ENCODE data around the gene UBAP2.
"Not testable (repeated sequence)": the region's sequence is repeated elsewhere in the genome, so short reads cannot be mapped to it uniquely, and the experiment has no call there.

The UBAP2 gene

DNA sequence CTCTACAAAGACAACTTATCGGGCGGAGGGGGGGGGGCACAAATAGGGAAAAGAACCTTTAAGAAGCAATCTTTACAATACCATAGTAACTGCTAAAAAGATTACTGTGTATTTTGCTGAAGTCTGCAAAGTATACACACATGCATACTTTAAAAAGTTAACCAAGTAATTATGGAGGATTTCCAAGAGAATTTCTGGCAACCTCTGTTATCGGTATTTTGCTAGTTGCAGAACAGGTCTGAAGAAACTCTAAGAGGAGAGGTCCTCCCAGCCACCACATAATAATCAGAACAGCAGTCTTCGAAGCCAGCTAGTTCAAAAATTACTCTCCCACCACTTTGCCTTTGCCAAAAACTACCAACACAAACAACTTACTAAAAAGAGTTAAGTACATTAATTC is 56.1 kb downstream of the UBAP2 start:
- no peak for DNase-seq (ENCODE audit: low read depth in 3 of 3, low spot score in 1 of 3)

GRCh38 chr9:33988219-33988890 is 60.3 kb downstream of the UBAP2 start:
- no peak for DNase-seq (ENCODE audit: low read depth in 3 of 3, low spot score in 1 of 3)

DNA sequence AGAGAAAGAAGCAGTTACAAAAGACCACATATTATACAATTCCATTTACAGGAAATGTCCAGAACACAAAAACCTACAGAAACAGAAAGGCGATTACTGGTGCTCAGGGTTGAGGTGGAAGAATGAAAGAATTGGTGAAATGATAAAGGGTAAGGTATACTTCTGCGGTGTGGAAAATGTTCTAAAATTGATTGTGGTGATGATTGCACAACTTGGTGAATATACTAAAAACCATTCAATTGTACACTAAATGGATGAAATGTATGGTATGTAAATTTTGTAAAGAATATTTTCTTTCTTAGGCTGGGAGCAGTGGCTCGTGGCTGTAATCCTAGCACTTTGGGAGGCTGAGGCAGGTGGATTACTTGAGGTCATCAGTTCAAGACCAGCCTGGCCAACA is 72.3 kb downstream of the UBAP2 start:
- no peak for DNase-seq (ENCODE audit: low read depth in 3 of 3, low spot score in 1 of 3)

GRCh38 chr9:33972698-33973097 is 76.0 kb downstream of the UBAP2 start:
- DNase-seq (ENCODE audit: low read depth in 3 of 3, low spot score in 1 of 3), result no peak

DNA sequence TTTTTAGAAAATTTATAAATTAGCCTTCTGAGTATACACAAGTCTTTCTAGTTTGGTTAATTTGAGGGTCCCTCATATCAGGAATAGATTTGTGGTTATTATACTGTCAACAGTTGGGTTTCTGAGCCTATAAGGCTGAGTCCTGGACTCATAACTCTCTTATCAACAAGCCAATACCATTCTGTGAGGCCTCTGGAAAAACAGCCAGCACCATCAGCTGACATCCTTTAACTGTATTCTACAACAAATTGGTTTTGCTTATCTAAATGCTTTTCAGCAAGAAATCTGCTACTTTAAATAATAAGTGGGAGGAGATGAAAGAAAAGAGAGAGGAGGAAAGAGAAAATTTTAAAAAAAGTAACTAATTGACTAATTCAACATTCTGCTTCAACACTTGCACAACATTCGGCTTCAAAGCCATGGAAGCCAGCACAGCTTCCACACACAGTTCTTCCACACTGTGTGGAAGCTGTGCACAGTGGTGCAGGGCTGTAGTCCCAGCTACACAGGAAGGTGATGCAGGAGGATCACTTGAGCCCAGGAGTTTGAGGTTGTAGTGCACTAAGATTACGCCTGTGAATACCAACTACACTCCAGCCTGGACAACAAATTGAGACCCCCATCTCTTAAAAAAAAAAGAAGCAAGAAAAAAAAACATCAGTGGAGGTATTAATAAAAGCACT is 84.5 kb downstream of the UBAP2 start:
- no peak for DNase-seq (ENCODE audit: low read depth in 3 of 3, low spot score in 1 of 3)

DNA sequence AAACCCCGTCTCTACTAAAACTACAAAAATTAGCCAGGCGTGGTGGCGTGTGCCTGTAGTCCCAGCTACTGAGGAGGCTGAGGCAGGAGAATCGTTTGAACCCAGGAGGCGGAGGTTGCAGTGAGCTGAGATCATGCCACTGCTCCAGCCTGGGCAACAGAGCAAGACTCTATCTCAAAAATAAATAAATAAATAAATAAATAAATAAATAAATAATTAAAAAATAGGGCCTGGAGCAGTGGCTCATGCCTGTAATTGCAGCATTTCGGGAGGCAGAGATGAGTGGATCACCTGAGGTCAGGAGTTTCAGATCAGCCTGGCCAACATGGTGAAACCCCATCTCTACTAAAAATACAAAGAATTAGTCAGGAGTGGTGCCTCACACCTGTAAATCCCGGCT is 86.2 kb downstream of the UBAP2 start:
- DNase-seq (ENCODE audit: low read depth in 3 of 3, low spot score in 1 of 3), result not testable (repeated sequence)

DNA sequence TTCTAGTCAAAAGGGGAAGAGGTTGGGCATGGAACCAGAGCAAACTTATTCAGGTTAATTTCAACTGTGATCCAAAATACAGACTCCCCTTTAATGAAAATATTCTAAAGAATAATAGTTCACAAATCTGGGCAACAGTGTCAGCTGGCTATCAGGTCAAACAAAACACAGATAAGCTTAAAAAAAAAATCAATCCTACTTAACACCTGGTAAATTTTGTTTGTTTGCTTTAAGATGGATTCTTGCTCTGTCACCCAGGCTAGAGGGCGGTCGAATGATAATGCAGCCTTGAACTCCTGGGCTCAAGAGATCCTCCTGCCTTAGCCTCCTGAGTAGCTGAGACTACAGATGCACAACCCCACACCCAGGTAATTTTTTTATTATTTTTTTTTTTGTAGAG is 89.0 kb downstream of the UBAP2 start:
- DNase-seq (ENCODE audit: low read depth in 3 of 3, low spot score in 1 of 3), result no peak

DNA sequence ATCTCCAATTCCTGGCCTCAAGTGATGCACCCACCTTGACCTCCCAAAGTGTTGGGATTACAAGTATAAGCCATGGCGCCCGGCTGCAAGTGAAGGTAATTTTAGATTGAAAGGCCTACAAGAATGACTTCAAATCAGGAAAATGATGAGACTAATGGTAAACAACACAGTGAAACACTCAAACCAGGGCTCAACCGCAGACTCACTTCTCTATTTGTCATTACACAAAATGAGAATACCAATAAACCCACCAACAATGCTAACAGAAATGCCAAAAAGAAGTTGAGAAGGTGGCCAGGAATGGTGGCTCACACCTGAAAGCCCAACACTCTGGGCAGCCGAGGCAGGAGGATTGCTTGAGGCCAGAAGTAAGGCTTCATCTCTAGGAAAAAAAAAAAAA is 92.1 kb downstream of the UBAP2 start:
- no peak for DNase-seq (ENCODE audit: low read depth in 3 of 3, low spot score in 1 of 3)

- no peak for DNase-seq (ENCODE audit: low read depth in 3 of 3, low spot score in 1 of 3)
These were observed 96.6 kb downstream of the UBAP2 start for GRCh38 chr9:33952066-33952465.

GRCh38 chr9:33950371-33950770 is 98.3 kb downstream of the UBAP2 start:
- no peak for DNase-seq (ENCODE audit: low read depth in 3 of 3, low spot score in 1 of 3)

DNA sequence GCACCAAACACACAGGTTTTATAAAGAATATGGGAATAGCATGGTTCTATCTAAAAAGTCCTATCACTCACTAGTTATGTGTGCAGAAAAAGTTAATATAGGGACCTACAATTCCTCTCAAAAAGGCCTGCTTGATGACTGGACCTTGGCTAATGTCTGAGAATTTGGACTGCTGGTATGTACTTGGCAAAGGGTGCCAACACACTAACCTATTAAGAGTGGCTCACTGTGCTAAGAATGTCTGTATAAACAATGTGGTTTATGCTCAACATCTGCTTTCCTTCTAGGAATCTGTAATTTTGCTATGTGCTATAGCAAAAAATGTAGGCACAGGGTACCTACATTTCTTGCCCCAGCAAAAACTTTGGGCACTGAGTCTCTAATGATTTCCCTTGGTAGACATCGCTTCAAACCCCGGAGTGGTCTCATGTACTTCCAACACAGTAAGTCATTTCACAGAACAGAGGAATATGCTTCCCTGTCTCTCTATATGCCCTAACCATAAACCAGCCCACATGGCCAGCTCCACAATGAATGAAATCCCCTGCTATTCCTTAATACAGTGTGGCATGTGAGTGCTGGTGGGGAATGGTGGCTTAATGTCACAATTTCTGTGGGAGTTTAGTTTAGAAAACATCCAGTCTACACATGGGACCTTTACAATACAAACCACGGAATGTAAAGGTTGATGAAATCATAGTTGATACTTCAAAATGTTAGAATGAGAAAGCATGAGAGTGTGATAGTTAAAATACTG is 101.7 kb downstream of the UBAP2 start:
- no peak for DNase-seq (ENCODE audit: low read depth in 3 of 3, low spot score in 1 of 3)

GRCh38 chr9:33943389-33943788 is 105.3 kb downstream of the UBAP2 start:
- no peak for DNase-seq (ENCODE audit: low read depth in 3 of 3, low spot score in 1 of 3)

DNA sequence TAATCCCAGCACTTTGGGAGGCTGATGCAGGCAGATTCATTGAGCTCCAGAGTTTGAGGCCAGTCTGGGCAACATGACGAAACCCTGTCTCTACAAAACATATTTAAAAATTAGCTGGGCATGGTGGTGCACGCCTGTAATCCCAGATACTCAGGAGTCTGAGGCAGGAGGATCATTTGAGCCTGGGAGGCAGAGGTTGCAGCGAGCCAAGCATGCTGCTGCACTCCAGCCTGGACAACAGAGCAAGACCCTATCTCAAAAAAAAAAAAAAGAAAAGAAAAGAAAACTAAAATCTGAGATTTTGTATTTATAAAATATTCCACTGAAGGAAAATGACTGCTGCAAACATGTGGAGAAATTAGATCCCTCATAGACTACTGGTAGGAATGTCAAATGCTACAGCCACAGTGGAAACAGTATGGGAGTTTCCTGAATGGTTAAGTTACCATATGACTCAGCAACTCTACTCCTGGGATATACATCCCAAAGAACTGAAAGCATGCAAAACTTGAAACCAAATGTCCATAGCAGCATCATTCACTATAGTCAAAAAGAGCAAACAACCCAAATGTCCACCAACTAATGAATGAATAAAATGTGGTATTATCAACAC is 106.1 kb downstream of the UBAP2 start:
- DNase-seq (ENCODE audit: low read depth in 3 of 3, low spot score in 1 of 3), result no peak

DNA sequence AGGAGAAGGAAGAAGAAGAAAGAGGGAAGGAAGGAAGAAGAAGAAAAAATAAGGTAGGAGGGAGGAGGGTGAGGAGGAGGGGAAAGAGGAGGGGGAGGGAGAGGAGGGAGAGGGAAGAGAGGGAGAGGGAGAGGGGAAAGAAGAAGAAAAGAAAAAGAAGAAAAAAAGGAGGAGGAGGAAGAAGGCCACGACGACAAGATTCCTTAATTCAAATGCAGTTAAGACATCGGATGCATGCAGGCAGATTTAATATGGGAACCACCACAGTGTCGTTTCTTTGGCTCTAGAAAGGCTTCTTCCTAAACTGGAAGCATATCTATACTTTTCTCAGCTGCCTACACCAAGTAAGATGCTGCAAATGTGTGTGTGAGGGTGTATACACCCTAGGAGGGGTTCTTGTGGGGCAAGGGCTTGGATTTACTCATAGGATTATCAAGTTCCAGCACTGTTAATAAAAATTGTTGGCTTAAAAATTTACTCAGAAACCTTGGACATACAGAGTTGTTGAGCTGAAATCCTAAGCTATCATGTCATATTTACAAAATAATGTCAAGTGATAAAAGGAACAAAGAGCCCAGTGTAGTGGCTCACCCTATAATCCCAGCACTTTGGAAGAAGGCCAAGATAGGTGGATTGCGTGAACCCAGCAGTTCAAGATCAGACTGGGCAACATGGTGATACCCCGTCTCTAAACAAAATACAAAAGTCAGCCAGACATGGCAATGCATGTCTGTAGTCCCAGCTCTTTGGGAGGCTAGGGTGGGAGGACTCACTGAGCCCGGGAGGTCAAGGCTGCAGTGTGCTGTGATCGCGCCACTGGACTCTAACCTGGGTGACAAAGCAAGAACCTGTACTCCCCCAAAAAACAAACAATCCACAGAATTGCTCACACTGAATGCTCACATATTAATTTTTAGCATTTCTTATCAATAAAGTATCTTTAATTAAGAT is 108.5 kb downstream of the UBAP2 start:
- DNase-seq (ENCODE audit: low read depth in 3 of 3, low spot score in 1 of 3), result no peak

GRCh38 chr9:33934188-33934878 is 114.4 kb downstream of the UBAP2 start:
- no peak for DNase-seq (ENCODE audit: low read depth in 3 of 3, low spot score in 1 of 3)

DNA sequence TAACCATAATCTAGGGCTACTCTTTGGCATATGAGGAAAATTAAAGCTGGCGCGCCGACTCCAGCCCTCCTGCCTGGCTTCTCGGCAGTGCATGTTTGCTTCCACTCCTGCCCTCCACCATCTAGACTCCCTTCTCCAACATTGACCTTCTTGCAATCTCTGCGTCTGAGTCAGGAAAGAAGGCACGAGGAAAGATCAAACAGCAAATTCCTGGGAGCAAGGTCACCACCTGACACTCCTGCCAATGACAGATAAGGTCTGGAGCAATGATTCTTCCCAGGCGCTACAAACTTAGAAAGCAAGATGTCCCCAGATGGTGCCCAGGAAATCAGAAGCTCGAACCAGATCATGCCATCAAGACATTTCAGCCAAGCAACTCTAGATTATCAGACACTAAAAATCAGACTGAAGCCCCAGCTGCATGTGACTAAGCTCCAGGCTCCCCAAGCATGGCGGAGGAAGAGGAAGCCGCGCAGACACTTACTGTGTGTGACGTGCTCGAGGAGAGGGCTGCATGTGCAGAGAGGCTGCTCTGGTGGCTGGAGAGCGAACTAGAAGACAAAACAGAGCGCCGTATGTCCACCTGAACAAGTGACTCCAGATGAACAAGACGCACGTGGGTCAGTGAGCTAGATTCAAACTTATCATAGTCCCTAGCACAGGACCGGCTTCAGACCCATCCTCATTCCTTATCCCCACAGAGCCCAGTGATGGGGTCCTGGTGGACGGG is 116.4 kb downstream of the UBAP2 start:
- DNase-seq (ENCODE audit: low read depth in 3 of 3, low spot score in 1 of 3), result no peak

DNA sequence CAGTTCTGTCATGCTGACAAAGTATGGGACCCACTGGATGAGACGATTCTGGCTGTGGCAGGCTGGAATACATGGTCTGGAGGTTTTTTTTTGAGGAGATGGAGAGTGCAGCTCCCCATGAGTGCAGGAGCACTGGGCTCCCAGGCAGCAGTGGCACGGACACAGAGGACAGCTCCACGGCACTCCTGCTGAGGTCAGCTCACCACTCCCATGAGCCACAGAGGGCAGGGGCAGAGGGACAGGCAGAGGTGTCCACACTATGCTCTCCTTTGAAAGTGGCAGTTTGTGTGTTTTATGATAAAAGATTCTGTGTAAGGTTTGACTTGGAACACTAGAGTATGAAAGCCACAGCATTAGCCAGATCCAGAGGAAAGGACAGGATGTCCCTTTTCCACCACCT is 117.4 kb downstream of the UBAP2 start:
- no peak for DNase-seq (ENCODE audit: low read depth in 3 of 3, low spot score in 1 of 3)

GRCh38 chr9:33927694-33928093 is 121.0 kb downstream of the UBAP2 start:
- DNase-seq (ENCODE audit: low read depth in 3 of 3, low spot score in 1 of 3), result no peak

DNA sequence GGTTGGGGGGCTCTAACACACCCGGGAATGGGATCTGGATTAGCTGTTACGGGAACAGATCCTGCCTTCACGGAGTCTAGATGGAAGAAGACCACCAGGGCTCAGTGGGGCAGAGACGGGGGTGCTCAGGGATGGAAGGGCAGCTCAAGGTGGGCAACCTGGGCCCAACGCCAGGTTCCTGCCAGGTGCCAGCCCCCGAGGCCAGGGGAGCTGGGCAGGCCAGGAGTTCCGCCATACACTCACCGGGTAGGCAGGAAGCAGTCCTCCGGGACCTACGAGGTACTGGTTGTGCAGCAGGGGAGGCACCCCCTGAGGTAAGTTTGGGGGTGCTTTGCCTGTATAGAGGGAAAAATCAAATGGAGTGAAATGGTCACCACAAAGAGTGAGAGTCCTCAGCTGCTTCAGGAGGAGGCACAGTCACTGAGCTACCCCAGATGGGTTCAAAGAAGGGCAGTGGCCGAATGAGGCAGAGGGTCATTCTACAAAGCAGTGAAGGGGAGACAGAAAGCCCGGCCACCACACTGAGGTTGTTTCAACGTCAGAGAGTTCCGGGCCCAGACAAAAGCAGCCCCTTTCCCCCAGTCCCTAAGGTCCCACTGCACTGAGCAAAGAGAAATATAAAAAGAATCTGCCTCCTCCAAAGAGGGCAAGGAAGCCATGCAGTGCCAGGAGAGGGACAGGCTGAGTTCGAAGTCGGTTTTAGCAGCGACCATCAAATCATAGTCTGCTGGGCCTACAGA is 121.8 kb downstream of the UBAP2 start:
- DNase-seq (ENCODE audit: low read depth in 3 of 3, low spot score in 1 of 3), result no peak

All from stimulated activated CD4-positive, alpha-beta T cell treated with anti-CD3 and anti-CD28 coated beads, TNF-alpha, amount 100 ng/mL, for 1 hour (primary cell).